ENCODE measurements around the gene CDH13. TPM values are rescaled to one million over a fixed set of nuclear protein-coding genes. Genes with fewer than 3 reads are reported as not detected.

The CDH13 gene
- total and polyA plus RNA-seq, 2 donors (not counting 1 experiment from before 2014, with no cell fraction given): 27.6 to 96.7 TPM

DNA sequence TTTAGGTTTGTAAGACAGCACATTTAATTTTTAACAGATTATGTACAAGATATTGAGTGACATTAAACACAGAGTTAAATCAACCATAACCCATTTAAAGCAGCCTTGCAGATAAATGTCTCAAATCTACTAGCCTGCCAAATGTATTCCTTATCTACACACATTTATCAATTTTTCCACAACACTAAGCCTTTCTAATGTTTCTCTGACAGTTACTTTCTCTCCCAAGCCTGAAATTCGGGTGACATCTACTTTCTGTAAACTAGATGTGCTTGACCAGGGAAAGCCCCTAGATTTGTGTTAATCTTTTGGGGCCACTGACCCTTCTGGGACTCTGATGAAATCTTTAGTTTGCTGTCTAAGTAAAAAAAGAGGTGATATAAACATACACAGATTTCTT, 69.0 kb downstream of the CDH13 start:
- H3K27ac ChIP-seq (ENCODE audit: insufficient read depth, low read length): no peak overlapping the region
- DNase-seq (ENCODE audit: low read depth in 2 of 2): peak in 1 of 2 donors; percentile 55
- no peaks in the 10 kb centered on the region for H3K79me2 ChIP-seq (ENCODE audit: control insufficient read depth, insufficient read depth, low read length)
- H3K27me3 ChIP-seq (ENCODE audit: control insufficient read depth, insufficient read depth, low read length): no peaks in the 10 kb centered on the region
- no peak overlapping the region for H3K9ac ChIP-seq (ENCODE audit: insufficient read depth, low read length)
- H3K4me1 ChIP-seq (ENCODE audit: control insufficient read depth, extremely low read depth, insufficient read depth, low read length): peaks cover 9% of the 10 kb centered on the region
- H3K4me3 ChIP-seq (replicated peaks in 1 of 4; ENCODE audit: control extremely low read depth in 1 of 4, insufficient read depth in 1 of 4, low read depth in 3 of 4, low read length in 4 of 4): no peak overlapping the region
- H3K9me3 ChIP-seq (ENCODE audit: control insufficient read depth, insufficient read depth, low read depth, low read length): no peaks in the 10 kb centered on the region
- TF ChIP-seq, protein P1, sequence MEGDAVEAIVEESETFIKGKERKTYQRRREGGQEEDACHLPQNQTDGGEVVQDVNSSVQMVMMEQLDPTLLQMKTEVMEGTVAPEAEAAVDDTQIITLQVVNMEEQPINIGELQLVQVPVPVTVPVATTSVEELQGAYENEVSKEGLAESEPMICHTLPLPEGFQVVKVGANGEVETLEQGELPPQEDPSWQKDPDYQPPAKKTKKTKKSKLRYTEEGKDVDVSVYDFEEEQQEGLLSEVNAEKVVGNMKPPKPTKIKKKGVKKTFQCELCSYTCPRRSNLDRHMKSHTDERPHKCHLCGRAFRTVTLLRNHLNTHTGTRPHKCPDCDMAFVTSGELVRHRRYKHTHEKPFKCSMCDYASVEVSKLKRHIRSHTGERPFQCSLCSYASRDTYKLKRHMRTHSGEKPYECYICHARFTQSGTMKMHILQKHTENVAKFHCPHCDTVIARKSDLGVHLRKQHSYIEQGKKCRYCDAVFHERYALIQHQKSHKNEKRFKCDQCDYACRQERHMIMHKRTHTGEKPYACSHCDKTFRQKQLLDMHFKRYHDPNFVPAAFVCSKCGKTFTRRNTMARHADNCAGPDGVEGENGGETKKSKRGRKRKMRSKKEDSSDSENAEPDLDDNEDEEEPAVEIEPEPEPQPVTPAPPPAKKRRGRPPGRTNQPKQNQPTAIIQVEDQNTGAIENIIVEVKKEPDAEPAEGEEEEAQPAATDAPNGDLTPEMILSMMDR (conservative IDR thresholded peaks at IDR 0.05 in 1 of 2, IDR thresholded peaks at IDR 0.05 in 1 of 2; ENCODE audit: low read depth in 1 of 2, low read length in 2 of 2): no peak
- no peak for TF ChIP-seq EZH2 (IDR thresholded peaks at IDR 0.05; ENCODE audit: low read length, missing control alignments)
- H3K4me2 ChIP-seq (ENCODE audit: extremely low read depth, insufficient read depth, low read length): no peak overlapping the region
- no peaks in the 10 kb centered on the region for H3K36me3 ChIP-seq (ENCODE audit: control insufficient read depth, insufficient read depth, low read length)
- H2AFZ ChIP-seq (ENCODE audit: low read length): no peak overlapping the region
- no peaks in the 10 kb centered on the region for H4K20me1 ChIP-seq (ENCODE audit: control insufficient read depth, extremely low read depth, insufficient read depth, low read length)

DNA sequence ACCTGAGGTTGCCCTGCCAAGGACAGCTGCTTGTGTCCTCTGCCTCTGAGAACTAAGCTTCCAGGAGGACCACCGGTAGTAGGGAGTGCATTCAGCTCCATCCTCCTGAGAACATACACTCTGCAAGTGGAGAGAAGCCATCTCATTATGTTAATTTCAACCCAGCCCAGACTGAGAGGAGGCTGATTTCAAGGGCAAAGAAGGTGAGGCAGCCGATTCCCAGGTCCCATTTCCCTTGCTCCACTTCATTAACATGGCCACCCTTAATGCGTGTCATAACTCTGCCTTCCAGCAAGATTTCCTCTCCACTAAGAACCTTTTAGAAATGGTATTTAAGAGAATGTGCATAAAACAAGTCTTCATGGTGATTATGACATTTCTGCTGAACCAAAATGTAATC, 72.5 kb downstream of the CDH13 start:
- peak overlapping the region; percentile 29 for H3K27ac ChIP-seq (ENCODE audit: insufficient read depth, low read length)
- H3K36me3 ChIP-seq (ENCODE audit: control insufficient read depth, insufficient read depth, low read length): no peaks in the 10 kb centered on the region
- H4K20me1 ChIP-seq (ENCODE audit: control insufficient read depth, extremely low read depth, insufficient read depth, low read length): no peaks in the 10 kb centered on the region
- TF ChIP-seq, protein P1 (conservative IDR thresholded peaks at IDR 0.05 in 1 of 2, IDR thresholded peaks at IDR 0.05 in 1 of 2; ENCODE audit: low read depth in 1 of 2, low read length in 2 of 2): no peak
- no peak for TF ChIP-seq EZH2 (IDR thresholded peaks at IDR 0.05; ENCODE audit: low read length, missing control alignments)
- no peaks in the 10 kb centered on the region for H3K9me3 ChIP-seq (ENCODE audit: control insufficient read depth, insufficient read depth, low read depth, low read length)
- peaks cover 12% of the 10 kb centered on the region for H3K4me1 ChIP-seq (ENCODE audit: control insufficient read depth, extremely low read depth, insufficient read depth, low read length)
- H3K27me3 ChIP-seq (ENCODE audit: control insufficient read depth, insufficient read depth, low read length): no peaks in the 10 kb centered on the region
- DNase-seq (ENCODE audit: low read depth in 2 of 2): no peak
- H3K4me2 ChIP-seq (ENCODE audit: extremely low read depth, insufficient read depth, low read length): no peak overlapping the region
- no peak overlapping the region for H2AFZ ChIP-seq (ENCODE audit: low read length)
- H3K79me2 ChIP-seq (ENCODE audit: control insufficient read depth, insufficient read depth, low read length): no peaks in the 10 kb centered on the region
- H3K9ac ChIP-seq (ENCODE audit: insufficient read depth, low read length): no peak overlapping the region
- no peak overlapping the region for H3K4me3 ChIP-seq (replicated peaks in 1 of 4; ENCODE audit: control extremely low read depth in 1 of 4, insufficient read depth in 1 of 4, low read depth in 3 of 4, low read length in 4 of 4)

DNA sequence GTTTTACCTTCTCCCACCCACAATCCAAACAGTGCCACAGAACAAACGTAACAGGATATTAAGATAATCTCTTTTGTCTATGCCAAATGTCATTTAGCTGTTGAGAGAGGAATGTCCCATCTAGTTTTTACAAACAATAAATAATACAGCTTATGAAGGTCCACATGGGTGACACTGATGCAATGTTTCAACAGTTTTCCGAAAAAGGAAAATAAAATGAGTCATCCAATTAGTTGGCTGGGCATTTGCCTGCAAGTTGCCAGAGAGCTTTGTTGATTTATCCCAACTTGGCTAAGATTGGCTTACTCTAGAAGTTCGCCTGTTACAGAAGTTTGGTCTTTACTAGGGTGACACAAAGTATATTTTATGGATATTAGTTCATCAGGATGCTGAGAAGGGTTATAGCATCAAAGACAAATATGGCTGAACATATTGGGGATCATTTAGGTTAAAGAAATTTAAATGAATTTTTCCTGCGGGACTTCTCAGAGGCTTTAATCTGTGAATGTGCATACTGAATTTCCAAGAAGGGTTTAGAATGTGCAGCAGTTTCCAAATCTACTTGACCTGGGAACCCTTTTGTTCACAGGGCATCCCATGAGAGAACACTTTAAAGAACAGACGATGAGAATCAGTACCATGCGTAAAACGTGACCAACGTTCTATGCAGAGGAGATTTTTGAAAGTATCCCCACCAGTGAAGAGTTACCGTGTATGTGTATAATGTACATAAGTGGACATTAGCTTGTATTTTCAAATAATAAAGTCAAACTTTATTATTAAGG, 73.1 kb downstream of the CDH13 start:
- H2AFZ ChIP-seq (ENCODE audit: low read length): no peak overlapping the region

More for the DNA sequence above, 73.1 kb downstream of the CDH13 start:
- Histone ChIP-seq H3K9me3 (ENCODE audit: control insufficient read depth, insufficient read depth, low read depth, low read length) (no peaks in the 10 kb centered on the region), H3K36me3 (ENCODE audit: control insufficient read depth, insufficient read depth, low read length) (no peaks in the 10 kb centered on the region), H3K27me3 (ENCODE audit: control insufficient read depth, insufficient read depth, low read length) (no peaks in the 10 kb centered on the region), H4K20me1 (ENCODE audit: control insufficient read depth, extremely low read depth, insufficient read depth, low read length) (no peaks in the 10 kb centered on the region), H3K79me2 (ENCODE audit: control insufficient read depth, insufficient read depth, low read length) (no peaks in the 10 kb centered on the region), H3K4me1 (ENCODE audit: control insufficient read depth, extremely low read depth, insufficient read depth, low read length) (peaks cover 10% of the 10 kb centered on the region), H3K4me2 (ENCODE audit: extremely low read depth, insufficient read depth, low read length) (no peak overlapping the region), H3K9ac (ENCODE audit: insufficient read depth, low read length) (no peak overlapping the region), H3K4me3 (replicated peaks in 1 of 4; ENCODE audit: control extremely low read depth in 1 of 4, insufficient read depth in 1 of 4, low read depth in 3 of 4, low read length in 4 of 4) (no peak overlapping the region), H3K27ac (ENCODE audit: insufficient read depth, low read length) (peak overlapping the region; percentile 29)
- DNase-seq (ENCODE audit: low read depth in 2 of 2): peak; percentile 81 to 95
- no peak for TF ChIP-seq EZH2 (IDR thresholded peaks at IDR 0.05; ENCODE audit: low read length, missing control alignments)

Data from fibroblast of lung (primary cell).